Activated naive CD8-positive, alpha-beta T cell treated with anti-CD3 and anti-CD28 coated beads, Interleukin-2, amount 10 ng/mL, durations not matched to agents 7 days and 5 days (primary cell): ENCODE data around the gene PAK6. TPM values are rescaled to one million over a fixed set of nuclear protein-coding genes. Genes with fewer than 3 reads are reported as not detected.

ENCODE experiments used
- ATAC-seq: fragments of 150-1000 bp; cut with Tn5 transposase; one replicate; pipeline ENCODE4 v1.10.0; 2021; ENCODE audit warnings: low read depth, moderate library complexity
- POLR2A ChIA-PET: fragments of 350-600 bp; sonication (Branson Sonifier 250); formaldehyde crosslinking; loops from one replicate; lab custom pipeline; 2021; ENCODE audit warnings: antibody characterized with exemption; lab: Charles Lee
- DNase-seq: peaks from one replicate; pipeline ENCODE4 v3.0.0; 2021
- H3K27ac Mint-ChIP-seq: one replicate; pipeline ENCODE4 v1.8.0; 2022; ENCODE audit warnings: mild to moderate bottlenecking, mixed read lengths
- H3K27me3 Mint-ChIP-seq: one replicate; pipeline ENCODE4 v1.8.0; 2022; ENCODE audit warnings: mild to moderate bottlenecking, moderate library complexity, mixed read lengths
- H3K36me3 Mint-ChIP-seq: one replicate; pipeline ENCODE4 v1.8.0; 2021; ENCODE audit warnings: mild to moderate bottlenecking, mixed read lengths
- H3K4me1 Mint-ChIP-seq: one replicate; pipeline ENCODE4 v1.8.0; 2021; ENCODE audit warnings: mixed read lengths
- H3K4me3 Mint-ChIP-seq: one replicate; pipeline ENCODE4 v1.8.0; 2022; ENCODE audit warnings: mild to moderate bottlenecking, moderate library complexity, mixed read lengths
- H3K9me3 Mint-ChIP-seq: one replicate; pipeline ENCODE4 v1.8.0; 2021; ENCODE audit warnings: mixed read lengths
- total RNA-seq, 2 experiments: library from RNA; stranded (reverse); gene quantifications; one replicate each; pipeline ENCODE4 v1.2.3, GENCODE V29; 2021

Gene PAK6
- total RNA-seq, 2 experiments from 2014 or later, result 0.91 to 1.3 TPM

- Mint-ChIP-seq H3K4me1 (no peaks in the 10 kb centered on the region), H3K9me3 (peaks cover 6% of the 10 kb centered on the region), H3K4me3 (no peak overlapping the region), H3K36me3 (peaks cover 49% of the 10 kb centered on the region), H3K27me3 (no peaks in the 10 kb centered on the region), H3K27ac (no peak overlapping the region)
- DNase-seq (no peak), ATAC-seq (no peak)
- POLR2A ChIA-PET, result interaction anchor here (0.9 to 1.8 kb wide), 2 partner anchors 10 to 18 kb away, joined by 3 to 5 read pairs; partner anchors contain the start of gene PLCB2
Observed at GRCh38 chr15:40298216-40298935, 59.5 kb downstream of the PAK6 start.

GRCh38 chr15:40300367-40300766 lies 61.5 kb downstream of the PAK6 start:
- Mint-ChIP-seq H3K27ac (no peak overlapping the region), H3K9me3 (peaks cover 6% of the 10 kb centered on the region), H3K4me1 (peaks cover 1% of the 10 kb centered on the region), H3K4me3 (no peak overlapping the region), H3K27me3 (no peaks in the 10 kb centered on the region), H3K36me3 (peaks cover 51% of the 10 kb centered on the region)
- POLR2A ChIA-PET, result no interaction called here
- DNase-seq (no peak), ATAC-seq (no peak)

GRCh38 chr15:40300771-40301170 lies 61.9 kb downstream of the PAK6 start:
- H3K4me1 Mint-ChIP-seq, result peaks cover 1% of the 10 kb centered on the region
- H3K36me3 Mint-ChIP-seq, result peaks cover 49% of the 10 kb centered on the region
- POLR2A ChIA-PET, result no interaction called here
- no peak overlapping the region for H3K27ac Mint-ChIP-seq
- ATAC-seq, result no peak
- H3K4me3 Mint-ChIP-seq, result no peak overlapping the region
- DNase-seq, result no peak
- peaks cover 6% of the 10 kb centered on the region for H3K9me3 Mint-ChIP-seq
- no peaks in the 10 kb centered on the region for H3K27me3 Mint-ChIP-seq

GRCh38 chr15:40301467-40302179 lies 62.8 kb downstream of the PAK6 start:
- no peak overlapping the region for H3K27ac Mint-ChIP-seq
- POLR2A ChIA-PET, result no interaction called here
- no peak overlapping the region for H3K4me3 Mint-ChIP-seq
- DNase-seq (no peak), ATAC-seq (no peak)
- H3K4me1 Mint-ChIP-seq, result peaks cover 9% of the 10 kb centered on the region
- peaks cover 48% of the 10 kb centered on the region for H3K36me3 Mint-ChIP-seq
- peaks cover 6% of the 10 kb centered on the region for H3K9me3 Mint-ChIP-seq
- no peaks in the 10 kb centered on the region for H3K27me3 Mint-ChIP-seq

GRCh38 chr15:40302288-40302886 lies 63.5 kb downstream of the PAK6 start:
- peaks cover 6% of the 10 kb centered on the region for H3K9me3 Mint-ChIP-seq
- no peak overlapping the region for H3K27ac Mint-ChIP-seq
- DNase-seq, result no peak
- no peaks in the 10 kb centered on the region for H3K27me3 Mint-ChIP-seq
- H3K4me1 Mint-ChIP-seq, result peaks cover 10% of the 10 kb centered on the region
- POLR2A ChIA-PET, result no interaction called here
- no peak for ATAC-seq
- peaks cover 50% of the 10 kb centered on the region for H3K36me3 Mint-ChIP-seq
- H3K4me3 Mint-ChIP-seq, result no peak overlapping the region

GRCh38 chr15:40302981-40303380 lies 64.1 kb downstream of the PAK6 start:
- no peak overlapping the region for H3K4me3 Mint-ChIP-seq
- H3K9me3 Mint-ChIP-seq, result peaks cover 6% of the 10 kb centered on the region
- ATAC-seq (no peak), DNase-seq (no peak)
- POLR2A ChIA-PET, result no interaction called here
- peaks cover 48% of the 10 kb centered on the region for H3K36me3 Mint-ChIP-seq
- H3K27ac Mint-ChIP-seq, result no peak overlapping the region
- H3K4me1 Mint-ChIP-seq, result peaks cover 10% of the 10 kb centered on the region
- H3K27me3 Mint-ChIP-seq, result no peaks in the 10 kb centered on the region

GRCh38 chr15:40303576-40303975 lies 64.7 kb downstream of the PAK6 start:
- Mint-ChIP-seq H3K4me1 (peaks cover 10% of the 10 kb centered on the region), H3K4me3 (no peak overlapping the region), H3K27me3 (no peaks in the 10 kb centered on the region), H3K36me3 (peaks cover 48% of the 10 kb centered on the region), H3K27ac (no peak overlapping the region), H3K9me3 (peaks cover 6% of the 10 kb centered on the region)
- ATAC-seq, result no peak
- no peak for DNase-seq
- POLR2A ChIA-PET, result no interaction called here

GRCh38 chr15:40305281-40305680 lies 66.4 kb downstream of the PAK6 start:
- DNase-seq (no peak), ATAC-seq (no peak)
- Mint-ChIP-seq H3K36me3 (peaks cover 36% of the 10 kb centered on the region), H3K27me3 (no peaks in the 10 kb centered on the region), H3K4me3 (peak overlapping the region; percentile 22), H3K27ac (no peak overlapping the region), H3K4me1 (peaks cover 24% of the 10 kb centered on the region), H3K9me3 (peaks cover 5% of the 10 kb centered on the region)
- POLR2A ChIA-PET, result interaction anchor here (0.7 kb wide), 1 partner anchor 82 kb away, joined by 6 read pairs; no protein-coding TSS in a partner anchor

- Mint-ChIP-seq H3K36me3 (peaks cover 26% of the 10 kb centered on the region), H3K4me1 (peaks cover 24% of the 10 kb centered on the region), H3K27ac (peak overlapping the region; percentile 98), H3K9me3 (peaks cover 2% of the 10 kb centered on the region), H3K4me3 (peak overlapping the region; percentile 98), H3K27me3 (peaks cover 5% of the 10 kb centered on the region)
- DNase-seq (no peak), ATAC-seq (no peak)
- POLR2A ChIA-PET, result interaction anchor here (0.8 to 7.1 kb wide), 10 partner anchors 10 to 135 kb away, joined by 3 to 55 read pairs (median 9); partner anchors contain the start of genes BAHD1, CCDC9B and INAFM2
Observed at GRCh38 chr15:40306371-40306770, 67.5 kb downstream of the PAK6 start.

- POLR2A ChIA-PET, result interaction anchor here (0.8 to 7.1 kb wide), 18 partner anchors 8 to 268 kb away, joined by 3 to 55 read pairs (median 8); partner anchors contain the start of genes ANKRD63, BAHD1, CCDC9B and DISP2
- Mint-ChIP-seq H3K9me3 (no peaks in the 10 kb centered on the region), H3K27ac (peak overlapping the region; percentile 98), H3K36me3 (peaks cover 21% of the 10 kb centered on the region), H3K27me3 (peaks cover 6% of the 10 kb centered on the region), H3K4me1 (peaks cover 24% of the 10 kb centered on the region), H3K4me3 (peak overlapping the region; percentile 98)
- ATAC-seq (peak; percentile 27), DNase-seq (peak; percentile 56)
Observed at GRCh38 chr15:40306908-40307307, 68.0 kb downstream of the PAK6 start.

GRCh38 chr15:40307421-40308211 lies 68.8 kb downstream of the PAK6 start, which contains the start of gene PLCB2:
Gene PLCB2 (minus strand): TSS chr15:40307935. CDS start chr15:40307672, 263 bp downstream.
- Mint-ChIP-seq H3K4me3 (peak within 1 kb of the TSS; percentile 98), H3K36me3 (peaks cover 16% of the 10 kb centered on the region), H3K27me3 (peaks cover 11% of the 10 kb centered on the region), H3K27ac (peak within 1 kb of the TSS; percentile 98), H3K4me1 (peaks cover 24% of the 10 kb centered on the region), H3K9me3 (no peaks in the 10 kb centered on the region)
- ATAC-seq (peak; percentile 75), DNase-seq (peak; percentile 79)
- POLR2A ChIA-PET, result interaction anchor here (0.9 to 7.1 kb wide), 21 partner anchors 9 to 976 kb away, joined by 3 to 55 read pairs (median 5); partner anchors contain the start of genes ANKRD63, CCDC9B, DISP2 and INAFM2

- Mint-ChIP-seq H3K27ac (peak overlapping the region; percentile 98), H3K4me1 (peaks cover 30% of the 10 kb centered on the region), H3K27me3 (peaks cover 20% of the 10 kb centered on the region), H3K4me3 (peak overlapping the region; percentile 98), H3K36me3 (peaks cover 4% of the 10 kb centered on the region), H3K9me3 (no peaks in the 10 kb centered on the region)
- DNase-seq (no peak), ATAC-seq (no peak)
- POLR2A ChIA-PET, result interaction anchor here (1.5 to 7.1 kb wide), 7 partner anchors 13 to 271 kb away, joined by 3 to 55 read pairs (median 24); partner anchors contain the start of genes ANKRD63, INAFM2 and SRP14
Observed at GRCh38 chr15:40309344-40309862, 70.5 kb downstream of the PAK6 start.
